ENCODE data around the gene CEP120. TPM values are rescaled to one million over a fixed set of nuclear protein-coding genes. Genes with fewer than 3 reads are reported as not detected.
"Not testable (repeated sequence)": the region's sequence is repeated elsewhere in the genome, so short reads cannot be mapped to it uniquely, and the experiment has no call there.

Gene CEP120
- total and polyA plus RNA-seq, 3 donors from 2014 or later: 25.8 to 47.5 (median 45.8) TPM

- TF ChIP-seq CTCF (IDR thresholded peaks at IDR 0.05) (no peak), POLR2A (IDR thresholded peaks at IDR 0.05) (no peak)
- intact Hi-C loops (cut with DNase I; ENCODE audit: low total_unique reads): no loop called here
- Histone ChIP-seq H3K4me1 (no peaks in the 10 kb centered on the region), H3K27me3 (no peaks in the 10 kb centered on the region), H3K36me3 (ENCODE audit: low read depth, missing control alignments) (no peaks in the 10 kb centered on the region), H3K4me3 (no peak overlapping the region), H3K27ac (no peak overlapping the region), H3K9me3 (no peaks in the 10 kb centered on the region)
- 85 to 95% methylated on average over 1 of the region's 1 CpG for WGBS, 2 donors
- no peak for DNase-seq
Measured at GRCh38 chr5:123350742-123351141, 72.5 kb downstream of the CEP120 start.

- WGBS, 2 donors: 52 to 53% methylated on average over 4 of the region's 4 CpGs
- H3K4me3 ChIP-seq: no peak overlapping the region
- H3K27me3 ChIP-seq: no peaks in the 10 kb centered on the region
- no peaks in the 10 kb centered on the region for H3K4me1 ChIP-seq
- H3K9me3 ChIP-seq: no peaks in the 10 kb centered on the region
- no peaks in the 10 kb centered on the region for H3K36me3 ChIP-seq (ENCODE audit: low read depth, missing control alignments)
- intact Hi-C loops (cut with DNase I; ENCODE audit: low total_unique reads): no loop called here
- peak; percentile 26 to 65 (median 43) for TF ChIP-seq CTCF (IDR thresholded peaks at IDR 0.05)
- TF ChIP-seq POLR2A (IDR thresholded peaks at IDR 0.05): no peak
- H3K27ac ChIP-seq: no peak overlapping the region
- peak; percentile 38 for DNase-seq
Measured at GRCh38 chr5:123344816-123345426, 78.3 kb downstream of the CEP120 start.

- Histone ChIP-seq H3K4me1 (no peaks in the 10 kb centered on the region), H3K9me3 (no peaks in the 10 kb centered on the region), H3K4me3 (no peak overlapping the region), H3K36me3 (ENCODE audit: low read depth, missing control alignments) (no peaks in the 10 kb centered on the region), H3K27ac (no peak overlapping the region), H3K27me3 (no peaks in the 10 kb centered on the region)
- WGBS, 2 donors: 84 to 86% methylated on average over 2 of the region's 2 CpGs
- intact Hi-C loops (cut with DNase I; ENCODE audit: low total_unique reads): no loop called here
- TF ChIP-seq CTCF (IDR thresholded peaks at IDR 0.05): no peak
- no peak for TF ChIP-seq POLR2A (IDR thresholded peaks at IDR 0.05)
- DNase-seq: no peak
Measured at GRCh38 chr5:123340928-123341327, 82.3 kb downstream of the CEP120 start.

GRCh38 chr5:123308377-123308776, 114.8 kb downstream of the CEP120 start:
- peak; percentile 53 for DNase-seq
- peak; percentile 21 for TF ChIP-seq POLR2A (IDR thresholded peaks at IDR 0.05)
- H3K4me1 ChIP-seq; H3K27me3 ChIP-seq; H3K27ac ChIP-seq; H3K9me3 ChIP-seq; intact Hi-C loops (cut with DNase I; ENCODE audit: low total_unique reads); H3K4me3 ChIP-seq; H3K36me3 ChIP-seq (ENCODE audit: low read depth, missing control alignments): not testable (repeated sequence)
- 67 to 69% methylated on average over 9 of the region's 9 CpGs for WGBS, 2 donors

- Histone ChIP-seq H3K27ac (no peak overlapping the region), H3K4me1 (no peaks in the 10 kb centered on the region), H3K9me3 (no peaks in the 10 kb centered on the region), H3K4me3 (no peak overlapping the region), H3K27me3 (no peaks in the 10 kb centered on the region), H3K36me3 (ENCODE audit: low read depth, missing control alignments) (no peaks in the 10 kb centered on the region)
- no peak for DNase-seq
- no peak for TF ChIP-seq POLR2A (IDR thresholded peaks at IDR 0.05)
- TF ChIP-seq CTCF (IDR thresholded peaks at IDR 0.05): no peak
- intact Hi-C loops (cut with DNase I; ENCODE audit: low total_unique reads): no loop called here
- 86 to 89% methylated on average over 4 of the region's 4 CpGs for WGBS, 2 donors
Measured at GRCh38 chr5:123305751-123306150, 117.5 kb downstream of the CEP120 start.
